Neutrophil (primary cell): ENCODE measurements around the gene FAM25G.

Experiments used
- H3K27ac ChIP-seq: fragments of 200-600 bp; sonication (generic); 2 replicates; pipeline ENCODE4 v1.5.1; 2016; ENCODE audit warnings: mild to moderate bottlenecking, moderate library complexity
- H3K27me3 ChIP-seq: fragments of 200-600 bp; sonication (generic); 2 replicates; pipeline ENCODE4 v1.6.0; 2016; ENCODE audit warnings: mild to moderate bottlenecking
- H3K36me3 ChIP-seq: fragments of 200-600 bp; sonication (generic); 2 replicates; pipeline ENCODE4 v1.5.1; 2017
- H3K4me1 ChIP-seq, 2 experiments: fragments of 200-600 bp in 1 of 2; sonication (generic) in 1 of 2; 1 replicate in 1 of 2; 2 replicates in 1 of 2; pipeline versions ENCODE4 v1.5.1 to v1.6.1; 2013 to 2016; ENCODE audit warnings: low read depth in 1 of 2, low read length in 1 of 2, mild to moderate bottlenecking in 1 of 2, moderate library complexity in 1 of 2; ENCODE audit not compliant: control insufficient read depth in 1 of 2, insufficient read depth in 1 of 2
- H3K4me3 ChIP-seq, 2 experiments: fragments of 200-600 bp in 1 of 2; sonication (generic) in 1 of 2; 1 replicate in 1 of 2; 2 replicates in 1 of 2; pipeline ENCODE4 v1.5.1; 2013 to 2016; ENCODE audit warnings: low read depth in 1 of 2, low read length in 1 of 2, mild to moderate bottlenecking in 1 of 2, moderate library complexity in 1 of 2
- H3K9me3 ChIP-seq: fragments of 200-600 bp; sonication (generic); 2 replicates; pipeline ENCODE4 v1.5.1; 2016
- TF ChIP-seq, protein P1 (sequence below): fragments of 200-600 bp; sonication (generic); IDR thresholded peaks from 2 replicates; pipeline ENCODE4 v1.5.1; 2016; ENCODE audit warnings: antibody characterized with exemption

The FAM25G gene

DNA sequence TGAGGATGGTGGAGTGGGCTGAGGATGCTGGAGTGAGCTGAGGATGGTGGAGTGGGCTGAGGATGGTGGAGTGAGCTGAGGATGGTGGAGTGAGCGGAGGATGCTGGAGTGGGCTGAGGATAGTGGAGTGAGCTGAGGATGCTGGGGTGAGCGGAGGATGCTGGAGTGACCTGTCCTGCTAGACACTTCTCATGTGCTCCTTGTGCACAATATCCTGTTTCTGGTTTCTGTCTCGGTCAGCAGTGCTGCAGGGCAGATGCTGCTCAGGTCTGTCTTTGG is 36.8 kb downstream of the FAM25G start:
- Histone ChIP-seq H3K4me1 (no peaks in the 10 kb centered on the region), H3K27me3 (no peaks in the 10 kb centered on the region), H3K4me3 (no peak overlapping the region), H3K9me3 (no peaks in the 10 kb centered on the region), H3K27ac (no peak overlapping the region), H3K36me3 (no peaks in the 10 kb centered on the region)
- TF ChIP-seq, protein P1, sequence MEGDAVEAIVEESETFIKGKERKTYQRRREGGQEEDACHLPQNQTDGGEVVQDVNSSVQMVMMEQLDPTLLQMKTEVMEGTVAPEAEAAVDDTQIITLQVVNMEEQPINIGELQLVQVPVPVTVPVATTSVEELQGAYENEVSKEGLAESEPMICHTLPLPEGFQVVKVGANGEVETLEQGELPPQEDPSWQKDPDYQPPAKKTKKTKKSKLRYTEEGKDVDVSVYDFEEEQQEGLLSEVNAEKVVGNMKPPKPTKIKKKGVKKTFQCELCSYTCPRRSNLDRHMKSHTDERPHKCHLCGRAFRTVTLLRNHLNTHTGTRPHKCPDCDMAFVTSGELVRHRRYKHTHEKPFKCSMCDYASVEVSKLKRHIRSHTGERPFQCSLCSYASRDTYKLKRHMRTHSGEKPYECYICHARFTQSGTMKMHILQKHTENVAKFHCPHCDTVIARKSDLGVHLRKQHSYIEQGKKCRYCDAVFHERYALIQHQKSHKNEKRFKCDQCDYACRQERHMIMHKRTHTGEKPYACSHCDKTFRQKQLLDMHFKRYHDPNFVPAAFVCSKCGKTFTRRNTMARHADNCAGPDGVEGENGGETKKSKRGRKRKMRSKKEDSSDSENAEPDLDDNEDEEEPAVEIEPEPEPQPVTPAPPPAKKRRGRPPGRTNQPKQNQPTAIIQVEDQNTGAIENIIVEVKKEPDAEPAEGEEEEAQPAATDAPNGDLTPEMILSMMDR, result no peak

GRCh38 chr10:47454008-47454779 is 37.3 kb downstream of the FAM25G start:
- no peaks in the 10 kb centered on the region for H3K4me1 ChIP-seq
- TF ChIP-seq, protein P1, result no peak

DNA sequence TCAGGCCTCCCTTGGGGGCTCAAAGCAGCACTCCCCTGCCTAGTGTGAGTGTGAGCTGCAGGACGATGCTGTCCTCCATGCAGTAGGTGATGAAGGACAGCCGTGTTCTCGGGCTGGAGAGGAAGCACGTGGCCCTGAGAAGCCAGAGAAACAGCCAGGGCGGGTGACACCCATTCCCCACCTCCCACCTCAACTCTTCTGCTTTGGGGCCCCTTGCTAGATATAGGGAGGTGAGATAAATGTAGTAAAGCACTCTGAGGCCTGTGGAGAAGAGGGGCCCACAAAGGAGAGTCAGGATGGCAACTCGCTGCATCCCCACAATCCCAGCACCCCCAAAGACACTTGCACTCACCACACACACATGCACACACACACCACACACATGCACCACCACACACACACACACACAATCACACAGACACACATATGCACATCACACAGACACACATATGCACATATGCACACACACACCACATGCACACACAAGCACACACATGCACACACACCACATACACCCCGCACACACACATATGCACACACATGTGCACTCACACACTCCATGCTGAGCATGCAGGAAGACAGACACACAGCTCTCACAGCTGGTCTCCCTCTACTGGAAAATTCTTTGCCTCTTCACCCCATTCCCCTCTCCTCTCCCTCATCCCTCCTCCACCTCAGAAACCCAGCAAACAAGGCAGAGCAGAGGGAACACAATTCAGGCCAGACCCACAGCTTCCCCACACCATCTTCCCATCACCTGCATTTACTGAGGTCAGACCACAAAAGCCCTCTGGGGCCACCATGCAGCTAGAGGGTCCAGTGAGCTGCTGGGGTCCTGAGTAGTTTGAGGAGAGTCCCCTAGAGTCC is 38.1 kb downstream of the FAM25G start:
- TF ChIP-seq, protein P1, result no peak
- Histone ChIP-seq H3K27me3 (no peaks in the 10 kb centered on the region), H3K9me3 (no peaks in the 10 kb centered on the region), H3K36me3 (no peaks in the 10 kb centered on the region), H3K27ac (no peak overlapping the region), H3K4me3 (no peak overlapping the region), H3K4me1 (no peaks in the 10 kb centered on the region)

More at GRCh38 chr10:47454008-47454779, 37.3 kb downstream of the FAM25G start:
- Histone ChIP-seq H3K27ac (no peak overlapping the region), H3K27me3 (no peaks in the 10 kb centered on the region), H3K9me3 (no peaks in the 10 kb centered on the region), H3K4me3 (no peak overlapping the region), H3K36me3 (no peaks in the 10 kb centered on the region)

GRCh38 chr10:47452495-47453140 is 38.9 kb downstream of the FAM25G start:
- Histone ChIP-seq H3K4me1 (no peaks in the 10 kb centered on the region), H3K36me3 (no peaks in the 10 kb centered on the region), H3K27me3 (no peaks in the 10 kb centered on the region), H3K9me3 (no peaks in the 10 kb centered on the region), H3K4me3 (no peak overlapping the region), H3K27ac (no peak overlapping the region)
- TF ChIP-seq, protein P1, result no peak

DNA sequence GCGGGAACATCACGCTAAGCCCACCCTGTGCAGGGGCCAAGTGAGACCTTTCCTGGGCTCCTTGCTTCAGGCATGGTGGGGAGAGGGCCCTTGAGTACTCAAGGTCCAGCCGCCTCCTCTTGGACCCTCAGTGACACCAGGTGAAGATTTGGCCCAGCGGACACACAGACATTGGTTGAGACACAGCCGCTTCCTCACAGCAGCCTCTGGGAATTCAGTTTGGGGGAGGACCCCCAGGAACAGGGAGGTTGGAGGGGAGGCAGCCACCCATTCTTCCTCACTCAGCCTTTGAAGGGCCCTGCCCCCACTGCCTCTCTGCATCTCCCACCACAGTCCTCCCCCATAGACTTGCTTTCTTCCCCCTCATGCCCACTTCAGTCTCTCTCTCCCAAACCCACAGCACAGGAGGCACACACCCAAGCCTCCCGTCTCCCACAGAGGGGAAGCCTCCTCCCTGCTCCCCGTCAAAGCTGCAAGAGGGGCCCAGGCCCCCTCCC is 39.5 kb downstream of the FAM25G start:
- Histone ChIP-seq H3K4me3 (no peak overlapping the region), H3K9me3 (no peaks in the 10 kb centered on the region), H3K27me3 (no peaks in the 10 kb centered on the region), H3K27ac (no peak overlapping the region), H3K4me1 (no peaks in the 10 kb centered on the region), H3K36me3 (no peaks in the 10 kb centered on the region)
- TF ChIP-seq, protein P1, result no peak
